M059J (cell line): Measurements from ENCODE around the gene AKAP8L. TPM values are rescaled to one million over a fixed set of nuclear protein-coding genes. Genes with fewer than 3 reads are reported as not detected.
A peak's percentile ranks its signal among the peaks of the same experiment; 100 is the strongest.
"Not testable (repeated sequence)": the region's sequence is repeated elsewhere in the genome, so short reads cannot be mapped to it uniquely, and the experiment has no call there.

Experiments
- DNase-seq: peaks from one replicate; pipeline ENCODE4 v3.0.0-alpha.2; 2012; ENCODE audit warnings: low read depth
- total RNA-seq: library from RNA; depleted of rRNA; stranded (reverse); fragments of >200 nt; shearing (Covaris generic); gene quantifications from 2 replicates; pipeline ENCODE4 v1.2.3, GENCODE V29; 2014; rRNA removed

AKAP8L gene
- total RNA-seq, 1 experiment from 2014 or later, result 59.7 TPM

- DNase-seq, result no peak
These were observed 59.9 kb downstream of the AKAP8L start for GRCh38 chr19:15358918-15359317.

DNA sequence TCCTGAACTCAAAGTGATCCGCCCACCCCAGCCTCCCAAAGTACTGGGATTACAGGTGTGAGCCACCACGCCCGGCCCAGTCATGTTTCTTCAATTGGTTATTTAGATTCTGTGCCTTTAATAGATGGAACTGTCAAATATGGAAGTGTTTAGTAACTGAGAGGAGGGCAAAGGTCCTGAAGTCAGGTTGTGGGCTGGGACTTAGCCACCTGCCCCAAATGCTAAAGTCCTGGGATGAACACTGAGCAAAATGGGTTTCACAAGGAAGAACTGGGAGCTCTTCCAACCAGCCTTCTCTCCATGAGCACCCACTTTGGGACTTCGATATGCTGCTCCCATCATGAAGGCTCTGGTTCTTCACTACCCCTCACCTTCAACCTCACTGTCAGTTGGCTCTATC lies 60.9 kb downstream of the AKAP8L start:
- DNase-seq, result no peak

GRCh38 chr19:15354566-15355296 lies 64.1 kb downstream of the AKAP8L start:
- DNase-seq, result no peak

- no peak for DNase-seq
These were observed 64.9 kb downstream of the AKAP8L start for GRCh38 chr19:15353908-15354307.

DNA sequence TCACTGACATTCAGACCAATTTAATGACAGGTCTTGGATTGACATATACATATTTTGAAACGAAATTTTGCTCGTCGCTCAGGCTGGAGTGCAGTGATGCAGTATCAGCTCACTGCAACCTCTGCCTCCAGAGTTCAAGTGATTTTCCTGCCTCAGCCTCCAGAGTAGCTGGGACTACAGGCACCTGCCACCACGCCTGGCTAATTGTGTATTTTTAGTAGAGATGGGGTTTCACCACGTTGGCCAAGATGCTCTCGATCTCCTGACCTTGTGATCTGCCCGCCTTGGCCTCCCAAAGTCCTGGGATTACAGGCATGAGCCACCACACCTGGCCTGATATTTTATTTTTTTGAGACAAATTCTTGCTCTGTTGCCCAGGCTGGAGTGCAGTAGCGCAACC lies 66.3 kb downstream of the AKAP8L start:
- not testable (repeated sequence) for DNase-seq

DNA sequence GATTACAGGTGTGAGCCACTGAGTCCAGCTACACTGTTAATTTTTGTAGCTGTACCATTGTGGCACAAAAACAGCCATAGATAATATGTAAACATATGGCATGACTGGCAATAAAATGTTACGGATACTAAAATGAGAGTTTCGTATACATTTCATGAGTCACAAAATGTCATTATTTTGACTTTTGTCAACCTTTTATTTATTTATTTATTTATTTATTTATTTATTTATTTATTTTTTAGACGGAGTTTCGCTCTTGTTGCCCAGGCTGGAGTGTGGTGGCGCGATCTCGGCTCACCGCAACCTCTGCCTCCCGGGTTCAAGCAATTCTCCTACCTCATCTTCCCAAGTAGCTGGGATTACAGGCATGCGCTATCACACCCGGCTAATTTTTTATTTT lies 77.5 kb downstream of the AKAP8L start:
- not testable (repeated sequence) for DNase-seq

GRCh38 chr19:15340086-15340485 lies 78.7 kb downstream of the AKAP8L start:
- DNase-seq, result peak; percentile 49

DNA sequence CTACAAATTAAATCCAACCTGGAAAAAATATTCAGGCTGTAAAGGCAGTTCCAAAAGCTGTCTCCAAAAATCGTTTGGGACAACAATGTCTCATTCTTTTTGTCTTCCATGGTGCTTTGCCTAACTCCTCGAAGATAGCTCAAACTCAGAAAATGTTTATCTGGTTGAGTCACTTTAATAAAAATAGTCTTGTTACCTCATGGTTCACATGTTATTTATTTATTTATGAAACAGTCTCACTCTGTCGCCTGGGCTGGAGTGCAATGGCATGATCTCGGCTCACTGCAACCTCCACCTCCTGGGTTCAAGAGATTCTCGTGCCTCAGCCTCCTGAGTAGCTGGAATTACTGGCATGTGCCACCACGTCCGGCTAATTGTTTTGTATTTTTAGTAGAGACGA lies 81.6 kb downstream of the AKAP8L start:
- DNase-seq, result peak; percentile 76

- not testable (repeated sequence) for DNase-seq
These were observed 82.8 kb downstream of the AKAP8L start for GRCh38 chr19:15335992-15336391.

DNA sequence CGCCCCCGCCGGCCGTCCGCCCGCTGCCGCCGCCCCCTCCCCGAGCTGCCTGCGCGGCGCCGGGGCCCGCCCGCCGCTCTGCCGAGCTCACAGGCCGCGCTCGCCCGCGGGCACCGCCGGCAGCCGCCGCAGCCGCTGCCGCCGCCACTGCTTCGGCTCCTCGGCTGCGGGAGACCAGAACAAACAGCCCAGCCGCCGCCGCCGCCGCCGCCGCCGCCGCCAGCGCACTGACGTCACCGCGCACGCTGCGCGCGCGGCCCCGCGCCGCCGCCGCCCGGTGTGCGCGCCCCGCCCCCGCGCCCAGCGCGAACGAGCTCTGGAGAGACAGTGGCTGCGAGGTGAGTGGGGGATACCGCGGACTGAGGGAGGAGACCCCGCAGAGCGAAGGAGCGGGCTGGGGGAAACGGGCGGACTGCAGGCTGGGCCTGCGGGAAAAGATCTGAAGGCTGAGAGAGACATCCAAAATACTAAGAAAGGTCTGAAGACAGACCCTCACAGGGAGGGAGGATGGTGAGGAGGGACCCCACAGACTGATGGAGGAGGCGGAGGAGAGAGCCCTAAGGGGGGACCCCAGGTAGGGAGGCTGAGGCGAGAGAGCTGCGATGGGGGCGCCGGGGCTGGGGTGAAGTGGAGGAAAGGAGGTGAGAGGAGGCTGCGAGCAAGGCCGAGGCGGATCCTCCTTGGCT lies 86.3 kb downstream of the AKAP8L start, which contains the start of gene BRD4:
Gene BRD4 (minus strand): TSS at position 229 of the 686 bp plus-strand sequence. CDS start 59,440 bp downstream, outside the sequence.
- DNase-seq, result peak; percentile 46

GRCh38 chr19:15331419-15332310 lies 87.1 kb downstream of the AKAP8L start:
- peak; percentile 44 for DNase-seq

DNA sequence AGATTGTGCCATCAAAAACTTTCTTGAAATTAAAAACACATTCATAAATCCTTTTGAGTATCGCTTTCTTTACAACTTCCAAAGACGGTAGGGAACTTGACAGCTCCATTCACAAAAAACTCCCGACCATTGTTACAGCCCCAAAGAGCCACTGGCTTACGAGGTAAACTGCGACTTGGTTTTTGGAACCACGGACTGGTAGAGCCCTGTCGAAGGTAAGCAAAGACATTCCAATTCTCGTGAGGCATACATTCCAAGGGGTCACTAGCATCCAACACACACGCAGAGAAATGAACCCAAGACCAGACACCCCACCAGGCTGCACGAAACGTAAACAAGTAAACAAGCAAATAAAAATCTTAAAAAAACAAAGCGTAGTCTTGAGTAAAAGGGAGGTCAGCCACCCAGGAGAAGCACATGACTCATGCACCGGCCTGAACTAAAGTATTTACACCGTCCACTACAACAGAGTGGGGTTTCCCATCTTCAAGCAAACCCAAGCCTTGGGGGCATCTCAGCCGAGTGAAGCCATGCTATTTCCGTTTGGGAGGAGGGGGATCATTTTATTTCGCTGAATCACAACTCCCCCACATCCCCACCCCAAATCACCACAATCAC lies 87.9 kb downstream of the AKAP8L start:
- peak; percentile 96 for DNase-seq

Other genes starting within 250 kb of the AKAP8L start
- 0.66 and 2.4 TPM in 2 replicates for gene NOTCH3, start 218.0 kb downstream of the AKAP8L start, total RNA-seq
- not detected in 2 replicates for gene EPHX3, start 186.5 kb downstream of the AKAP8L start, total RNA-seq
- 17.8 and 19.9 TPM in 2 replicates for gene BRD4, start 86.4 kb downstream of the AKAP8L start, total RNA-seq
- 10.1 and 16.4 TPM in 2 replicates for gene AKAP8, start 39.2 kb downstream of the AKAP8L start, total RNA-seq
- 7.2 and 16.9 TPM in 2 replicates for gene WIZ, start 31.0 kb upstream of the AKAP8L start, total RNA-seq
- gene RASAL3, start 45.6 kb upstream of the AKAP8L start, total RNA-seq, result 0.05 TPM in 1 of 2 replicates, not detected in the other
- gene PGLYRP2, start 60.5 kb upstream of the AKAP8L start, total RNA-seq, result 0.17 TPM in 1 of 2 replicates, not detected in the other
- gene CYP4F22, start 89.5 kb upstream of the AKAP8L start, total RNA-seq, result not detected in 2 replicates
- gene CYP4F8, start 196.2 kb upstream of the AKAP8L start, total RNA-seq, result not detected in 2 replicates
- 0.15 TPM in 1 of 2 replicates, not detected in the other for gene CYP4F3, start 221.9 kb upstream of the AKAP8L start, total RNA-seq